Hepatocyte (in vitro differentiated cells): ENCODE measurements around the gene BCL11A. TPM values are rescaled to one million over a fixed set of nuclear protein-coding genes. Genes with fewer than 3 reads are reported as not detected.

Experiments used
- DNase-seq: peaks from one replicate; pipeline ENCODE4 v3.0.0-alpha.2; 2016; ENCODE audit warnings: low spot score
- H2AFZ ChIP-seq: fragments of 200-600 bp; sonication (generic); 2 replicates; pipeline ENCODE4 v1.6.0; 2016; ENCODE audit warnings: antibody characterized with exemption, mild to moderate bottlenecking
- H3K27ac ChIP-seq: fragments of 200-600 bp; sonication (generic); 2 replicates; pipeline ENCODE4 v1.5.1; 2016; ENCODE audit warnings: mild to moderate bottlenecking
- H3K27me3 ChIP-seq: fragments of 200-600 bp; sonication (generic); 2 replicates; pipeline ENCODE4 v1.6.1; 2016
- H3K36me3 ChIP-seq: fragments of 200-600 bp; sonication (generic); replicated peaks from 2 replicates; pipeline ENCODE4 v1.5.1; 2016; ENCODE audit warnings: low read depth; ENCODE audit not compliant: insufficient read depth
- H3K4me1 ChIP-seq: fragments of 200-600 bp; sonication (generic); 2 replicates; pipeline ENCODE4 v1.5.1; 2016; ENCODE audit warnings: mild to moderate bottlenecking, moderate library complexity; ENCODE audit not compliant: insufficient read depth
- H3K4me2 ChIP-seq: fragments of 200-600 bp; sonication (generic); 2 replicates; pipeline ENCODE4 v1.6.0; 2016
- H3K4me3 ChIP-seq: fragments of 200-600 bp; sonication (generic); 2 replicates; pipeline ENCODE4 v1.5.1; 2016; ENCODE audit warnings: mild to moderate bottlenecking
- H3K79me2 ChIP-seq: fragments of 200-600 bp; sonication (generic); 2 replicates; pipeline ENCODE4 v1.6.0; 2017; ENCODE audit warnings: mild to moderate bottlenecking
- H3K9me2 ChIP-seq: fragments of 200-600 bp; sonication (generic); replicated peaks from 2 replicates; pipeline ENCODE4 v1.6.0; 2017; ENCODE audit warnings: mild to moderate bottlenecking; ENCODE audit not compliant: insufficient read depth
- H3K9me3 ChIP-seq: fragments of 200-600 bp; sonication (generic); 2 replicates; pipeline ENCODE4 v1.5.1; 2016; ENCODE audit warnings: low read depth, mild to moderate bottlenecking
- H4K20me1 ChIP-seq: fragments of 200-600 bp; sonication (generic); 2 replicates; pipeline ENCODE4 v1.6.0; 2016; ENCODE audit warnings: mild to moderate bottlenecking; ENCODE audit not compliant: insufficient read depth, poor library complexity, severe bottlenecking
- EZH2 ChIP-seq: fragments of 200-600 bp; sonication (generic); IDR thresholded peaks from 2 replicates; pipeline ENCODE4 v1.6.1; 2016; ENCODE audit warnings: antibody characterized with exemption, mild to moderate bottlenecking, borderline replicate concordance
- EZH2phosphoT487 ChIP-seq: fragments of 200-600 bp; sonication (generic); IDR thresholded peaks from one replicate; pipeline ENCODE4 v1.6.1; 2018; ENCODE audit warnings: antibody characterized with exemption, mild to moderate bottlenecking, low read depth, moderate library complexity; ENCODE audit not compliant: unreplicated experiment, severe bottlenecking
- WGBS: methylation state at CpG from one replicate; pipeline ENCODE4 v1.1.6; 2016; ENCODE audit warnings: low lambda C conversion rate; ENCODE audit errors: missing lambda C conversion rate; 5-methylcytosine and 5-hydroxymethylcytosine counted together
- polyA plus RNA-seq: library from polyadenylated mRNA; unstranded; fragments of >200 nt; fragmentation: Nextera tagmentation; extraction: Ambion mirVana; gene quantifications from 2 replicates; pipeline ENCODE4 v1.2.1, GENCODE V29; 2016
- total RNA-seq: library from RNA; depleted of rRNA; stranded (reverse); fragments of >200 nt; gene quantifications from 2 replicates; pipeline ENCODE4 v1.2.3, GENCODE V29; 2014
- TF ChIP-seq, protein P1 (sequence below): fragments of 200-600 bp; sonication (generic); IDR thresholded peaks from 2 replicates; pipeline ENCODE4 v1.5.1; 2016; ENCODE audit warnings: antibody characterized with exemption, mild to moderate bottlenecking; ENCODE audit not compliant: poor library complexity

Gene BCL11A
- total and polyA plus RNA-seq, 2 experiments from 2014 or later = 14.4 to 22.6 TPM

DNA sequence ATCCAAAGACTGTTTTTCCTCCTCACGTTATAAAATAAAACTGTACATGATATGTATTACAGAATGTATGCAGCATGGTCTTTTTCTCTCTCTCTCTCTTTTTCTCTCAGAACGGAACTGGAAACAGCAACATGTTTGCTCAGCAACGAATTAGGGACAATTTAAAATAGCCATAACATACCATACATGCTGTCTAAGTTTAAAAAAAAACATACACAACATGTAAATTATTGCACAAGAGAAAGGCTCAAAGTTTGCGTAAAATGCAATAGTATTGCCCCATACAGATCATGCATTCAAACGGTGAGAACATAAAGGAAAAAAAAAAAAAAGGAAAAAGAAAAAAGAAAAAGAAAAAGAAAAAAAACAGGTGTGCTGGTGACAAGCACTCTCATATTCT lies 93.6 kb downstream of the BCL11A start:
- H2AFZ ChIP-seq = no peak overlapping the region
- H3K9me2 ChIP-seq = no peaks in the 10 kb centered on the region
- H4K20me1 ChIP-seq = no peaks in the 10 kb centered on the region
- no peak for DNase-seq
- no peak for TF ChIP-seq EZH2
- TF ChIP-seq, protein P1, sequence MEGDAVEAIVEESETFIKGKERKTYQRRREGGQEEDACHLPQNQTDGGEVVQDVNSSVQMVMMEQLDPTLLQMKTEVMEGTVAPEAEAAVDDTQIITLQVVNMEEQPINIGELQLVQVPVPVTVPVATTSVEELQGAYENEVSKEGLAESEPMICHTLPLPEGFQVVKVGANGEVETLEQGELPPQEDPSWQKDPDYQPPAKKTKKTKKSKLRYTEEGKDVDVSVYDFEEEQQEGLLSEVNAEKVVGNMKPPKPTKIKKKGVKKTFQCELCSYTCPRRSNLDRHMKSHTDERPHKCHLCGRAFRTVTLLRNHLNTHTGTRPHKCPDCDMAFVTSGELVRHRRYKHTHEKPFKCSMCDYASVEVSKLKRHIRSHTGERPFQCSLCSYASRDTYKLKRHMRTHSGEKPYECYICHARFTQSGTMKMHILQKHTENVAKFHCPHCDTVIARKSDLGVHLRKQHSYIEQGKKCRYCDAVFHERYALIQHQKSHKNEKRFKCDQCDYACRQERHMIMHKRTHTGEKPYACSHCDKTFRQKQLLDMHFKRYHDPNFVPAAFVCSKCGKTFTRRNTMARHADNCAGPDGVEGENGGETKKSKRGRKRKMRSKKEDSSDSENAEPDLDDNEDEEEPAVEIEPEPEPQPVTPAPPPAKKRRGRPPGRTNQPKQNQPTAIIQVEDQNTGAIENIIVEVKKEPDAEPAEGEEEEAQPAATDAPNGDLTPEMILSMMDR = no peak
- TF ChIP-seq EZH2phosphoT487 = no peak
- H3K27ac ChIP-seq = no peak overlapping the region
- 75% methylated on average over 5 of the region's 5 CpGs for WGBS
- H3K4me1 ChIP-seq = peaks cover 8% of the 10 kb centered on the region
- no peaks in the 10 kb centered on the region for H3K9me3 ChIP-seq
- no peak overlapping the region for H3K4me2 ChIP-seq
- H3K36me3 ChIP-seq = no peaks in the 10 kb centered on the region
- no peak overlapping the region for H3K4me3 ChIP-seq
- no peaks in the 10 kb centered on the region for H3K27me3 ChIP-seq
- H3K79me2 ChIP-seq = peaks cover 25% of the 10 kb centered on the region

GRCh38 chr2:60456115-60456770 lies 97.2 kb downstream of the BCL11A start:
- no peak overlapping the region for H3K4me2 ChIP-seq
- no peaks in the 10 kb centered on the region for H3K9me2 ChIP-seq
- H4K20me1 ChIP-seq = no peaks in the 10 kb centered on the region
- no peaks in the 10 kb centered on the region for H3K36me3 ChIP-seq
- no peaks in the 10 kb centered on the region for H3K4me1 ChIP-seq
- 94% methylated on average over 6 of the region's 6 CpGs for WGBS
- H3K27me3 ChIP-seq = no peaks in the 10 kb centered on the region
- H3K4me3 ChIP-seq = no peak overlapping the region
- H2AFZ ChIP-seq = no peak overlapping the region
- DNase-seq = no peak
- H3K27ac ChIP-seq = no peak overlapping the region
- no peaks in the 10 kb centered on the region for H3K9me3 ChIP-seq
- no peak for TF ChIP-seq EZH2phosphoT487
- TF ChIP-seq, protein P1 = no peak
- TF ChIP-seq EZH2 = no peak
- peaks cover 18% of the 10 kb centered on the region for H3K79me2 ChIP-seq

DNA sequence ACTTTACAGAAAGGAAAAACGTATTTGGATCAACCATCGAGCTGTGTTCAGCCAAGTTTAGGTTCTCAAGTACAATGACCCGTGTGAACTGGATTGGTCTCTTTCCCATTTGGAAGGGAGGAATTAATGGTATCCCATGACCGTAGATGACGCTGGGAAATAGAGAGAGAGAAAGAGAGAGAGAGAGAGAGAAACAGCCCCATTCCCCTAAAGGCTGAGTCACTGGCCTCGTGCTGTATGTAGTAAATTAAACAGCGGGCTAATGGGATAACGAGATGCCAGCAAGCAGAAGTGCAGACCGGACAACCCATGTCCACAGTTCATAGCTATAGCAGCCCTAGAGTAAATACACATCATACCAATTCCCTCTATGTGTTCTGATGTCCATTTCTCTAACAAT lies 99.6 kb downstream of the BCL11A start:
- TF ChIP-seq, protein P1 = no peak
- TF ChIP-seq EZH2phosphoT487 (no peak), EZH2 (no peak)
- no peaks in the 10 kb centered on the region for H3K27me3 ChIP-seq
- WGBS = 76% methylated on average over 9 of the region's 9 CpGs
- H3K4me3 ChIP-seq = no peak overlapping the region
- no peaks in the 10 kb centered on the region for H3K9me2 ChIP-seq
- no peaks in the 10 kb centered on the region for H3K36me3 ChIP-seq
- H4K20me1 ChIP-seq = no peaks in the 10 kb centered on the region
- H3K9me3 ChIP-seq = no peaks in the 10 kb centered on the region
- no peak overlapping the region for H3K4me2 ChIP-seq
- no peaks in the 10 kb centered on the region for H3K4me1 ChIP-seq
- no peak overlapping the region for H2AFZ ChIP-seq
- no peak for DNase-seq
- H3K27ac ChIP-seq = no peak overlapping the region
- peaks cover 11% of the 10 kb centered on the region for H3K79me2 ChIP-seq
